NCI-H2196 (cell line): ENCODE data around the gene TMEM18.
"Not testable (repeated sequence)": the region's sequence is repeated elsewhere in the genome, so short reads cannot be mapped to it uniquely, and the experiment has no call there.

Source experiments
- DNase-seq: peaks from one replicate; lab custom pipeline; 2025; ENCODE audit not compliant: unreplicated experiment; lab: John Stamatoyannopoulos, UW

Gene TMEM18

GRCh38 chr2:677056-677958, at the start of gene TMEM18:
Gene TMEM18, minus strand, starts transcription at chr2:677406. Its CDS starts 61 bp downstream, at chr2:677345.
- DNase-seq, result peak; percentile 99

GRCh38 chr2:726169-726568, 49.0 kb upstream of the TMEM18 start:
- DNase-seq, result no peak

- no peak for DNase-seq
Observed at GRCh38 chr2:725468-725867, 48.3 kb upstream of the TMEM18 start.

GRCh38 chr2:723761-724160, 46.6 kb upstream of the TMEM18 start:
- DNase-seq, result no peak

- DNase-seq, result no peak
Observed at GRCh38 chr2:720842-721241, 43.6 kb upstream of the TMEM18 start.

GRCh38 chr2:719734-720133, 42.5 kb upstream of the TMEM18 start:
- no peak for DNase-seq

GRCh38 chr2:719191-719590, 42.0 kb upstream of the TMEM18 start:
- no peak for DNase-seq

GRCh38 chr2:717661-718060, 40.5 kb upstream of the TMEM18 start:
- no peak for DNase-seq

GRCh38 chr2:715854-716560, 38.8 kb upstream of the TMEM18 start:
- DNase-seq, result no peak

GRCh38 chr2:715038-715437, 37.8 kb upstream of the TMEM18 start:
- DNase-seq, result no peak

GRCh38 chr2:714005-714741, 37.0 kb upstream of the TMEM18 start:
- peak; percentile 58 for DNase-seq

- no peak for DNase-seq
Observed at GRCh38 chr2:710867-711665, 33.9 kb upstream of the TMEM18 start.

- no peak for DNase-seq
Observed at GRCh38 chr2:709138-709765, 32.0 kb upstream of the TMEM18 start.

- no peak for DNase-seq
Observed at GRCh38 chr2:708667-709066, 31.5 kb upstream of the TMEM18 start.

- no peak for DNase-seq
Observed at GRCh38 chr2:705971-706511, 28.8 kb upstream of the TMEM18 start.

- not testable (repeated sequence) for DNase-seq
Observed at GRCh38 chr2:702765-703164, 25.6 kb upstream of the TMEM18 start.

GRCh38 chr2:696999-697627, 19.9 kb upstream of the TMEM18 start:
- no peak for DNase-seq

GRCh38 chr2:696463-696862, 19.3 kb upstream of the TMEM18 start:
- DNase-seq, result no peak

- no peak for DNase-seq
Observed at GRCh38 chr2:694906-695510, 17.8 kb upstream of the TMEM18 start.
